ENCODE results near the gene LRRC75A.
"Not testable (repeated sequence)": the region's sequence is repeated elsewhere in the genome, so short reads cannot be mapped to it uniquely, and the experiment has no call there.

Gene LRRC75A

DNA sequence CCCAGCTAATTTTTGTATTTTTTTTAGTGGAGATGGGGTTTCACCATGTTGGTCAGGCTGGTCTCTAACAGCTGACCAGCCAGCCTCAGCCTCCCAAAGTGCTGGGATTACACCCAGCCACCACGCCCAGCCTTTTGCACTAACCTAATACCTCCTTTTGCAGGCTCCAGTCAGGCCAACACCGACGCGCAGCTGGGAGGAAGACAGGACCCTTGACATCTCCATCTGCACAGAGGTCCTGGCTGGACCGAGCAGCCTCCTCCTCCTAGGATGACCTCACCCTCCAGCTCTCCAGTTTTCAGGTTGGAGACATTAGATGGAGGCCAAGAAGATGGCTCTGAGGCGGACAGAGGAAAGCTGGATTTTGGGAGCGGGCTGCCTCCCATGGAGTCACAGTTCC is 74.6 kb downstream of the LRRC75A start:
- DNase-seq (ENCODE audit: low spot score) = no peak
- in situ Hi-C loops (cut with MboI; ENCODE audit: low sequenced_read_pairs, unreplicated experiment) = no loop called here
- no peak for TF ChIP-seq CTCF (IDR thresholded peaks at IDR 0.05; ENCODE audit: borderline replicate concordance, control extremely low read depth, extremely low read depth, insufficient read depth, missing control alignments)

GRCh38 chr17:16415031-16415924 is 76.7 kb downstream of the LRRC75A start, which contains the start of gene TRPV2:
Gene TRPV2, plus strand, starts transcription at chr17:16415571. Its CDS starts 2,098 bp downstream, at chr17:16417669.
- in situ Hi-C loops (cut with MboI; ENCODE audit: low sequenced_read_pairs, unreplicated experiment) = no loop called here
- TF ChIP-seq CTCF (IDR thresholded peaks at IDR 0.05; ENCODE audit: borderline replicate concordance, control extremely low read depth, extremely low read depth, insufficient read depth, missing control alignments) = peak; percentile 77
- peak; percentile 82 for DNase-seq (ENCODE audit: low spot score)

GRCh38 chr17:16407911-16408588 is 83.9 kb downstream of the LRRC75A start:
- in situ Hi-C loops (cut with MboI; ENCODE audit: low sequenced_read_pairs, unreplicated experiment) = no loop called here
- peak; percentile 89 for DNase-seq (ENCODE audit: low spot score)
- TF ChIP-seq CTCF (IDR thresholded peaks at IDR 0.05; ENCODE audit: borderline replicate concordance, control extremely low read depth, extremely low read depth, insufficient read depth, missing control alignments) = no peak

- TF ChIP-seq CTCF (IDR thresholded peaks at IDR 0.05; ENCODE audit: borderline replicate concordance, control extremely low read depth, extremely low read depth, insufficient read depth, missing control alignments) = peak; percentile 11
- DNase-seq (ENCODE audit: low spot score) = peak; percentile 81
- in situ Hi-C loops (cut with MboI; ENCODE audit: low sequenced_read_pairs, unreplicated experiment) = no loop called here
Observed at GRCh38 chr17:16406742-16407674, 85.0 kb downstream of the LRRC75A start.

DNA sequence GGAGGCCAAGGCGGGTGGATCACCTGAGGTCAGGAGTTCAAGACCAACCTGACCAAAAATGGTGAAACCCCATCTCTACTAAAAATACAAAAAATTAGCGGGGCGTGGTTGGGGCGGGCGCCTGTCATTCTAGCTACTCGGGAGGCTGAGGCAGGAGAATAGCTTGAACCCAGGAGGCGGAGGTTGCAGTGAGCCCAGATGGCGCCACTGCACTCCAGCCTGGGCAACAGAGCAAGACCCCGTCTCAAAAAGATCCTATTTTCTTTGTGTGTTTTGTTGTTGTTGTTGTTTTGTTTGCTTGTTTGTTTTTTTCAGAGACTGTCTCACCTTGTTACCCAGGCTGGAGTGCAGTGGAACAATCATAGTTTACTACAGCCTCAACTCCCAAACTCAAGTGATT is 88.1 kb downstream of the LRRC75A start:
- in situ Hi-C loops (cut with MboI; ENCODE audit: low sequenced_read_pairs, unreplicated experiment); DNase-seq (ENCODE audit: low spot score): not testable (repeated sequence)

DNA sequence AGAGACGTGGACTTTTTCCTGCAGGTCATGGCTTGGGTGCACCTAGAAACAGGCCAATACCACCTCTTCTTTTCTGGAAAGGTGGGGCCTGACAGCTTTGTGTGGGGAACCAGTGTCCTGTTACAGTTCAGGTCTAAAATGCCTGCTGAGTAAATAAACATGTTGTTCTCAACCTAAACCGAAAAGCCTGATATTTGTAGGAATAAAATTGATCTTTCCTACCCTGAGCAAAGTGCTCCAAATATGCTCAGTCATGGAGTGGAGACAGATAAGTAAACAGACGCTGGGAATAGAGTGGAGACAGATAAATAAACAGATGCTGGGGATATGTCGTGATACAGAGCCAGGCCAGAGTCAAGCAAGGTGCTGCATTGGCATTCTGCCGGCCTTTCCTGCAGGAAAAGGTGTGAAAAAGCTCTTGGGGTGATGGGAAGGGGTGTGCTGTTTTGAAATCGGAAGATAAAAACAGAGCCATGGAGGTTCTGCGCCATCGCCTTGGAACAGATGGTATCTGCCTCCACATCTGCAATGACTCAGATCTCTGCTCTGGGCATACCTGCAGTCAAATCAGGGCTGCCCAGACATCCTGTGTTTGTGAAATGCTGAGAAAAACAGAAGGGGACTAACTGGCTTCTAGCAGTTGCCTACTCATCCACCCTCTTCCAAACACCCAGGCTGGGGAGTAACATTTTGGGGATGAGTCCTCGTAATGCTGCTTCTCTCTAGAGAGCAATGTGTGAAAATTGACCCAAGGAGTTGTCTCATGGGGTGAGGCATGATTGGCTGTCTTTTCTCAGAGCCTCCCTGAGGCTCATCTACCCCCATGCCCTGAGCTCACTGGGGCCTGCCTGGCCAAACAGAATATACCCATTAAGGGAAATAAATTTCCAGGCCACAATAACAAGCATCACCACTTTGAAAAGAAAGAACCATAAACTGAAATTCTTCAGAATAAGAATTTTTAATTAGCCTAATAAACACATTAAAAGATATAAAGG is 93.4 kb downstream of the LRRC75A start:
- no peak for TF ChIP-seq CTCF (IDR thresholded peaks at IDR 0.05; ENCODE audit: borderline replicate concordance, control extremely low read depth, extremely low read depth, insufficient read depth, missing control alignments)
- in situ Hi-C loops (cut with MboI; ENCODE audit: low sequenced_read_pairs, unreplicated experiment) = no loop called here
- no peak for DNase-seq (ENCODE audit: low spot score)

DNA sequence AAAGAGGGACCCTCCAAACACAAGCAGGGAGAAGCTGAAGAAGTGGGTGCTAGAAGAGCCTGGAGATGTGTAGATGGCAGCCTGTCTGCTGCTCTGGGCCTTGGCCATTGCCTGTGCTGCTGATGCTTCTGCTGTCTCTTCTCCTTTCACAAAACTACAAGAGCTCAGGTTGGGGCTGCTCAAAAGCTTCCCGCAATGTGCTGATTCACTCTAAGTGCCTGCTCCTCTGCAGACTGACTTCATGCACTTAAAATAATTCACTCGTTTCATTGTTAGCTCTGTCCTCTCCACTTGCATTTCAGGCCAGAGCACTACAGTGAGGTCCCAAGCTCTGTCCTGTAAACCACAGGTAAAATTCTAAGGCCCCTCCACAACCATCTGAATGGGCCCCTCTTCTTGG is 95.3 kb downstream of the LRRC75A start:
- DNase-seq (ENCODE audit: low spot score); in situ Hi-C loops (cut with MboI; ENCODE audit: low sequenced_read_pairs, unreplicated experiment): not testable (repeated sequence)

DNA sequence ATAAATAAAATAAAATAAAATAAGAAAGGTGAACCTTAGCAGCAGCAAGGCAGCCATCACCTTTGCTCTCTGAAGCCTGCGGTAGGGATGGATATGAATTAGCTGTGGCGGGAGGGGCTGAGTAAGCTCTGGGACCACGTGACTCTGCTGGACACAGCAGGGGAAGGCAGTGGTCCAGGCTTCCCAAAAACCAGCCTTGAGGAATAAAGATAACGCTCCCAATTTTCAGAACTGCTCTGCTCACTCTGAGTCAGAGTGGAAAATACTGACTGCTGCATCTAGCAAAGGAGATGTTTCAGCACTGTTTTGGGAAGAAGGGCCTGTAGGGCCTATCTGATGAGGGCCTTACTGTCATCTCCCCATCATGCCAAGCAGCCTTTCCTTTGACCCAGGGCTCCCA is 96.1 kb downstream of the LRRC75A start:
- DNase-seq (ENCODE audit: low spot score); in situ Hi-C loops (cut with MboI; ENCODE audit: low sequenced_read_pairs, unreplicated experiment): not testable (repeated sequence)

GRCh38 chr17:16392491-16392890 is 99.5 kb downstream of the LRRC75A start:
- DNase-seq (ENCODE audit: low spot score); in situ Hi-C loops (cut with MboI; ENCODE audit: low sequenced_read_pairs, unreplicated experiment): not testable (repeated sequence)

Data from GM13976 (cell line).